SHP77 treated with DMSO at 0.1 percent for 48 hours (cell line): ENCODE results near the gene FAM171A2.
A peak's percentile ranks its signal among the peaks of the same experiment; 100 is the strongest.

Experiments used
- DNase-seq: peaks from one replicate; lab custom pipeline; 2025; lab: John Stamatoyannopoulos, UW

FAM171A2 gene

GRCh38 chr17:44321246-44322120, 42.2 kb downstream of the FAM171A2 start:
- DNase-seq, result no peak

- DNase-seq, result no peak
Measured at GRCh38 chr17:44320066-44320465, 43.6 kb downstream of the FAM171A2 start.

GRCh38 chr17:44318077-44318892, 45.4 kb downstream of the FAM171A2 start:
- DNase-seq, result no peak

- DNase-seq, result no peak
Measured at GRCh38 chr17:44317545-44317944, 46.1 kb downstream of the FAM171A2 start.

DNA sequence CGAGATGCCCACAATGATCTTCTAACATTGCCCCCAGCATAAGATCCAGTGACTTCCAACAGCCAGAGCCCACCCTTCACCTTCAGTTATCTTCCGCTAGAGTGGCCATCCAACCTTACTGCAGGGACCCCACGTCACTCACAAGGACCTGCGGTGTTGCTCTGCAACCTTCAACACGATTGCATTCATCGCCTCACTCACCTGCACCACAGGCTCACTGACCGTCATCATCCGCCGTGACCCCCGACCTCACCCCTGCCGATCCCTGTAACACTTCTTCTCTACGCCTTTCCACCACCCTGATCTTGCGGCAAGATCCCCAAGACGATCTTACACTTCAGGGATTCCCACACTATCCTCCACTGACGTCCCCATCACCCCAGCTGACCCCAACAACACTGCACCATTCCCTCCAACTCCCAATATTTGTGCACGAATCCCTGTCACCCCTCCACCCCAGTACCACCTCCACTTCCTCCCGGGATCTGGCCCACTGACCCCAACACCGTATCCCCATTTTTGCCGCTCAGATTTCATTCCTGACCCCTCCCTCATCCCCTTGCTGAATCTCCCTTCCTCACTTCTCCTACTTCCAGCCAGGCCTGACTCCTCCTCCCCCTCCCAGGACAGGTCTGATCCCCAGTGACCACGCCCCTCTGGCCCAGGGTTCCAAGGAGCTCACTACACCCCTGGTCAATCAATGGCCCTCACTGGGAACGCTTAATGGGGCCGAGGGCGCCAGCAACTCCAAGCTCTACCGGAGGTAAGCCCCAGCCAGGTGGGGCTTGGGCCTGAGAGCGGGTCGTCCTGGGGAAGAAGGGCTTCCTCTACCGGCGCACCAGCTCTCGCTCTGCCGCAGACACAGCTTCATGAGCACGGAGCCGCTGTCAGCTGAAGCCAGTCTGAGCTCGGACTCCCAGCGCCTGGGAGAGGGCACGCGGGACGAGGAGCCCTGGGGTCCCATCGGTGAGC, 47.6 kb downstream of the FAM171A2 start:
- DNase-seq, result no peak

DNA sequence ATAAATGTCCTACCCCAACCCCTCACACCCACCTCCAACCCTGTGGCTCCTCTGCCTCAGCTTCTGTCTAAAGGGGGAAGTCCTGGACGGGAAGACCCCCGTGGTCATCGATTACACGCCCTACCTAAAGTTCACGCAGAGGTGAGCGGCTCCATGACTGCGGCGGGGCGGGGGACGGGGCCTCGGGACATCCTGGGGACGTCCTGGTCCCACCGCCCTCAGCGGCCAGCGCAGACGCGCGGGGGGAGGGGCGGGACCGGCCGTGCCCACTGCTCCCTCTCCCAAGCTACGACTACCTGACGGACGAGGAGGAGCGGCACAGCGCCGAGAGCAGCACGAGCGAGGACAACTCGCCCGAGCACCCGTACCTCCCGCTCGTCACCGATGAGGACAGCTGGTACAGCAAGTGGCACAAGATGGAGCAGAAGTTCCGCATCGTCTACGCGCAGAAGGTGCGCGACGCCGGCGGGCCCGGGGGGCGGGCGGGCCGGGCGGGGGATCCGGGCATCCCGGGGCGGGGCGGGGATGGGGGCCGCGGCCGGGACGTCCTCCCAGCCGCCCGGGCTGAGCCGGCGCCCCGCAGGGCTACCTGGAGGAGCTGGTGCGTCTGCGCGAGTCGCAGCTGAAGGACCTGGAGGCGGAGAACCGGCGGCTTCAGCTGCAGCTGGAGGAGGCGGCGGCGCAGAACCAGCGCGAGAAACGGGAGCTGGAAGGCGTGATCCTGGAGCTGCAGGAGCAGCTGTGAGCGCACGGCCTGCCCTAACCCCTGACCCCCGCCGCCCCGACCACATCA, 48.6 kb downstream of the FAM171A2 start:
- no peak for DNase-seq

DNA sequence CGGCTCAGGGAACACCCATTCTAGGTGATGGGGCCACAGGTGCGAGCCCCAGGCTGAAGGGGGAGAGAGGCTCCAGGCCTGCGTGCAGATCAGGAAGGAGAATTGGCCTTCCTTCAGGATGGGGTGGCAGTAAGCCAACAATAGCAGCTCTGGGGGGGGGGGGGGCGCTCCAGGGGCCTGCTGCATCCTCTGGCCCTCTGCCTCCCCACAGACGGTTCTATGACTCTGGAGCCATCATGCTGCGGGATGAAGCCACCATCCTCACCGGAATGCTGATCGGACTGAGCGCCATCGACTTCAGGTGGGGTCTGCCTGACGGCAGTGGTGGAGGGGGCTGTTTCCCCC, 49.2 kb downstream of the FAM171A2 start:
- DNase-seq, result no peak

DNA sequence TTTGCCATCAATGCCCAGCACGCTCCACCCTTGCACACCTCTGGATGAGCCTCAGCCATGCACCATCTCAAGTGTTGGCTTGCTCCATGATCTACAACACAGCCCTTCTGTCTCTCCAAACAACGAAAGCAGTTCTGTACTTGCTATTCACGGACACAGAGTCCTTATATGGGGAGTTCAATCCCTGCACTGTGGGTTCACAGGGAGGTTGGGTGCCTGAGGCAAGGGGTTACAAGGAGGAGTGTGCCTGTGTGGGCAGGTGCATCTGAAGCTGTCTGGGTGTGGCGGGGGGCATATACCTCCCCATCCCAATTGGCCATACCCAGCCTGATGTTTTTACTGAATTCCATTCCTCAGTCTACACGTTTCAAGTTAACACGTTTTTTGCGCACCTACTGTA, 49.6 kb downstream of the FAM171A2 start:
- no peak for DNase-seq

DNA sequence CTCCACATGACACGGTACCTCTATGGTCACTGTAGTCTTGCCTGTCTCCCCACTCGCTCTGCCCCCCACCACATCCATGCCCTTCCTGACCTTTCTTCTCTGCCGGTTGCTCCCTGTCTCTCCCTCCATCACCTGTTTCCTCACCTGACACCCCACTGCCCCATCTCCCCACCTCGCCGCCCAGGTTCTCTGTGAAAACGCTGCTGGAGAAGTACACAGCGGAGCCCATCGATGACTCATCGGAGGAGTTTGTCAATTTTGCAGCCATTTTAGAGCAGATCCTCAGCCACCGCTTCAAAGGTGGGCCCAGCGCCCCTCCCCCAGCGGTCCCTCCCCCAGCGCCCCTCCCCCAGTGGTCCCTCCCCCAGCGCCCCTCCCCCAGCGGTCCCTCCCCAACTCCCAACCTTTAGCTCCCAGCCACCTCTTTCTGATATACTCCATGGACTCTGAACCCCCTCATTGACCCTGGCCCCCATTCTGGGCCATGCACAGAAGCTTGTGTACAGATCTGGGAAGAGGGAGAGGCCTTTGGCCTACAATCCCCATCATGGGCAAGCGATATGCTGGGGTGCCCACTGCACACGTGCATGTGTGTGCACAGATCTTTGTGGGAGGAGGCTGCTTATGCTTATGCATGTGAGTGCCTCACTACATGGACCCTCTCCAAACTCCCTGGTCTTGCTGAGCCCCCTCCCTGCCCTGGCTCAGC, 51.1 kb downstream of the FAM171A2 start:
- DNase-seq, result no peak

- DNase-seq, result no peak
Measured at GRCh38 chr17:44311562-44312181, 52.0 kb downstream of the FAM171A2 start.

DNA sequence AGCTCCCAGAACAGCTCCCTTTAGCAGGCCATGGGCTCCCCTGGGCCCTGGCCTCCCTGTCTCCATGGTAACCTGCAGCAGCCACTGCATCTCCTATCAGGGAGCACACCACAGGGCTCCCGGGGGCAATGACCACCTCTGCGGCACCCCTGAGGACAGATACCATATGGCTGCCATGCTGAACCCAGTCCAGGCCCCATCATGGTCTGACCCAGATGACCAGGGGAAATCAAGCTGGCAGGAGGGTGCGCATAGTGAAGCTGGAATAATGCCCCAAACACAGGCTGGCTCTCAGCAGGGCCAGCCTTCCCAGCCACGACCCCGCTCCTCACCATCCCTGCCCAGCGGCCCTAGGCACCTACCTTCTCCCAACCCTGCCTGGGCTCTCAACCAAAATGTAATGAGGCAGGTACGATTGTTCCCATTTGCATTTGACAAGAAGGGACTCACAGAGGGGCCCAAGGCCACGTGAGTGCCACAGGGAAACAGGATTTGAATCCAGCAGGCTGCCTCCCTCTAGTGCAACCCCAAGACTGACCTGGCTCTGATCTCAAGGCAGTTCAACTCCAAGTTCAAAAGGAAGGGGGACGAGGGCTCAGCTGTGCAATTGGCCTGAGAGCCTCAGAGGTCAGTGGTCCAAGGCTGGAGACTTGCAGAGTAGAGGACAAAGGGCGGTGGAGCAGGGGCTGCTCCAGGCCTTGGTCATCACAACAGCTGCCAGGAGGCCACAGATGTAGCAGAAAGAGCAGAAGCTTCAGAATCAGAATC, 52.9 kb downstream of the FAM171A2 start:
- DNase-seq, result no peak

DNA sequence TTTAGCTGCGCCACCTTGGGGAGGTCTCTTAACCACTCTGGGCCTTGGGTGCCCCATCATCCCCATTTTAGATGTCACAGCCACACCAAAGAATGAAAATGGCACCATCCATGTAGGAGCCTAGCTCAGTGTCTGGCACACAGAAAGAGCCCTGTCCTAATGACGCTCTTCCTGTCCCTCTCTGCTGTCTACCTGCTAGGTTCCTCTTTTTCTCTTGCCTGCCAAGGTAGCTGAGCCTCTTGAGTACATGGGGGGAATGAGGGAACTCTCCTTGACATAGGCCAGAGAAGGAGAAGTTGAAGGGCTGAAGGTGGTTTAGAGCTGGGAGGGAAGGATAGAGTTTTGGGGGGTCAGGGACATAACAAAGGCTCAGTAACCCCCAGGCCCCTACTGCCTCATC, 53.5 kb downstream of the FAM171A2 start:
- DNase-seq, result no peak

- DNase-seq, result peak; percentile 12
Measured at GRCh38 chr17:44309472-44309871, 54.2 kb downstream of the FAM171A2 start.

GRCh38 chr17:44308865-44309264, 54.8 kb downstream of the FAM171A2 start:
- DNase-seq, result peak; percentile 13

- peak; percentile 39 for DNase-seq
Measured at GRCh38 chr17:44308320-44308818, 55.3 kb downstream of the FAM171A2 start, which contains the start of gene RUNDC3A. Gene RUNDC3A, plus strand, starts transcription at chr17:44308601. Its CDS starts 232 bp downstream, at chr17:44308833.

DNA sequence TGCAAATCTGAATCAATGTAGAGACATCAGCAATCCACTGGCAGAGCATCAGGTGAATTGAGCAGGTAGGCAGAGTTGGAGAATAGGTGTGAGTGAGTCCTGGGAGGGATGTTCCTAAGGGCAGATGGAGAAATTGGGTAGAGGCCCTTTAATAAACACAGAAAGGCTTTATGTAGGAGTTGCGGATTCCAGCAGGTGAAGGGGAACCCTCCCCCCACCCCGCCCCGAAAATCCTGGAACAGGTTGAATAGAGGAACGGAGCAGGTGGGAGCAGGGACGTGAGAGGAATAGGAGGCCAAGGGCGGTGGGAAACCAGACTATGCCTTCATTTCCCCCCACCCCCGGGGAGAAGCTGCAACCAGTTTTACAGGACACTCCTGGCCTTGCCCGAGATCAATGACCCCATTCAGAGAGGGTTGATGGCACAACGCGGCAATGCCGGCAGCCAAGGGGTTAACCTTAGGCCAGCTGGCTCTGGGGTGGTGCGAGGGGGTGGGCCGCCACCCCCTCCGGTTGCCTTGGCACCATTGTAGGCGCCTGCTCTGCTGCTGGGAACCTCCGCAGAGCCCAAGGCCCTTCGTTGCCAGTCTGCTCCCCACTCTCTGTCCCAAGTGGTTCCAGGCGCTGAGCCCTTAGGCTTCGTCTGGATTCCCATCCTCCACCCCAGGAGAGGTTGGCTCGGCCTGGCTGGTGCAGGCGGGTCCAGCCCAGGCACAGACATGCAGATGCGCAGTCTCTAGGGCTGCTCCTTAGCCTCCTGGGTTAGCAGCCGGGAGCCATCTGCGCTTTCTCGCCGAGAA, 56.1 kb downstream of the FAM171A2 start:
- peak; percentile 23 for DNase-seq

DNA sequence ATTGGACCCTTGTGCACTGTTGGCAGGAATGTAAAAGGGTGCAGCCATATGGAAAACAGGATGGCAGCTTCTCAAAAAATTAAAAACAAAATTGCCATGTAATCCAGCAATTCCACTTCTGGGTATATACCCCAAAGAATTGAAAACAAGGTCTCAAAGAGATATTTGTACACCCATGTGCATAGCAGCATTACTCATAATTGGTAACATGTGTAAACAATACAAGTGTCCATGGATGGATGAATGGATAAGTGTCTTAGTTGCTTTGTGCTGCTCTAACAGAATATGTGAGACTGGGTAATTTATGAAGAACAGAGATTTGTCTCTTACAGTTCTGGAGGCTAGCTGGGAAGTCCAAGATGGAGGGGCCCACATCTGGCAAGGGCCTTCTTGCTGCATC, 59.0 kb downstream of the FAM171A2 start:
- no peak for DNase-seq
